Measurements from ENCODE around the gene KCTD17. TPM values are rescaled to one million over a fixed set of nuclear protein-coding genes. Genes with fewer than 3 reads are reported as not detected.
A peak's percentile ranks its signal among the peaks of the same experiment; 100 is the strongest.

Gene KCTD17
- total RNA-seq, 1 donor from 2014 or later: 24.2 TPM

DNA sequence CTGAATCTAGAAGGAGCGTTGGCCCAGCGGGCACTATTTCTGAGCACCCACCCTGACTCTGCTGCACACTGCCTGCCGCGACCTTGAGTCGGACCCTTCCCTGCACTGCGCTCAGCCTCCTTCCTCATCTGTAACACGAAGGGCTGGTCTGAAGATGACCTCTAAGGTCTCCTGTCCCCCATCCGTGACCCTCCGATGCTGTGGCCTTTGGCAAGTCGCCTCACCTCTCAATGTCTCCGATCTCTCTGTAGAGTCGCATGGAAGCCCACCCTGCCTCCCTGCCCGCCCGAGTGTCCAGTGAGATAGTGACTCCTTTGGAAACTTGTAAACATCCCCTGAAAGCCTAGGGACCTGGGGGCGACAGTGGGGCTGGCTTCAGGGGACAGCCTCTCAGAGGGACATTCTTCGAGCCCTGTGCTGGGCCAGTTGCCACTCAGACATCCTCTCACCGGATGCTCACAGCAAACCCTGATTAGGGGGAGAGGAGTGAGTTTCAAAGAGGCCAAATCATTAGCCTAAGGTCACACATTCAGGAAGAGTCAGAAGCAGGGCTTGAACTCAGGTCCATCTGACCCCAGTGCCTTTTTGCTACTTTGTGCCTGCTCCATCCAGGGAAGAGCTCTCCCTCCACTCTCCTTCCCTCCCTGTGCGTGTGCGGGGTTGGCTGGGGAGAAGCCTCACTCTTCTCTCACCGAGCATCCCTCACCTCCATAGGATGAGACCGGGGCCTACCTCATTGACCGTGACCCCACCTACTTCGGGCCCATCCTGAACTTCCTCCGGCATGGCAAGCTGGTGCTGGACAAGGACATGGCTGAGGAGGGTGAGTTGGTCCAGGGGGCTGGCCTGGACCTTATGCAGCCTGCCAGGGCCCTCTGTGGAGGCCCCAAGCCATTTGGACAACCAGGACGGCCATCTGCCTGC is 1.1 kb downstream of the KCTD17 start:
- H3K4me1 ChIP-seq: peaks cover 18% of the 10 kb centered on the region
- no peaks in the 10 kb centered on the region for H3K9me3 ChIP-seq
- no peak for DNase-seq
- peak overlapping the region; percentile 65 for H3K4me3 ChIP-seq
- no peaks in the 10 kb centered on the region for H3K27me3 ChIP-seq (ENCODE audit: low read depth)
- H3K27ac ChIP-seq: peak overlapping the region; percentile 49
- intact Hi-C loops (cut with DNase I): no loop called here
- no peak for ATAC-seq
- peaks cover 31% of the 10 kb centered on the region for H3K36me3 ChIP-seq
- TF ChIP-seq, protein P1, sequence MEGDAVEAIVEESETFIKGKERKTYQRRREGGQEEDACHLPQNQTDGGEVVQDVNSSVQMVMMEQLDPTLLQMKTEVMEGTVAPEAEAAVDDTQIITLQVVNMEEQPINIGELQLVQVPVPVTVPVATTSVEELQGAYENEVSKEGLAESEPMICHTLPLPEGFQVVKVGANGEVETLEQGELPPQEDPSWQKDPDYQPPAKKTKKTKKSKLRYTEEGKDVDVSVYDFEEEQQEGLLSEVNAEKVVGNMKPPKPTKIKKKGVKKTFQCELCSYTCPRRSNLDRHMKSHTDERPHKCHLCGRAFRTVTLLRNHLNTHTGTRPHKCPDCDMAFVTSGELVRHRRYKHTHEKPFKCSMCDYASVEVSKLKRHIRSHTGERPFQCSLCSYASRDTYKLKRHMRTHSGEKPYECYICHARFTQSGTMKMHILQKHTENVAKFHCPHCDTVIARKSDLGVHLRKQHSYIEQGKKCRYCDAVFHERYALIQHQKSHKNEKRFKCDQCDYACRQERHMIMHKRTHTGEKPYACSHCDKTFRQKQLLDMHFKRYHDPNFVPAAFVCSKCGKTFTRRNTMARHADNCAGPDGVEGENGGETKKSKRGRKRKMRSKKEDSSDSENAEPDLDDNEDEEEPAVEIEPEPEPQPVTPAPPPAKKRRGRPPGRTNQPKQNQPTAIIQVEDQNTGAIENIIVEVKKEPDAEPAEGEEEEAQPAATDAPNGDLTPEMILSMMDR (IDR thresholded peaks at IDR 0.05): no peak

DNA sequence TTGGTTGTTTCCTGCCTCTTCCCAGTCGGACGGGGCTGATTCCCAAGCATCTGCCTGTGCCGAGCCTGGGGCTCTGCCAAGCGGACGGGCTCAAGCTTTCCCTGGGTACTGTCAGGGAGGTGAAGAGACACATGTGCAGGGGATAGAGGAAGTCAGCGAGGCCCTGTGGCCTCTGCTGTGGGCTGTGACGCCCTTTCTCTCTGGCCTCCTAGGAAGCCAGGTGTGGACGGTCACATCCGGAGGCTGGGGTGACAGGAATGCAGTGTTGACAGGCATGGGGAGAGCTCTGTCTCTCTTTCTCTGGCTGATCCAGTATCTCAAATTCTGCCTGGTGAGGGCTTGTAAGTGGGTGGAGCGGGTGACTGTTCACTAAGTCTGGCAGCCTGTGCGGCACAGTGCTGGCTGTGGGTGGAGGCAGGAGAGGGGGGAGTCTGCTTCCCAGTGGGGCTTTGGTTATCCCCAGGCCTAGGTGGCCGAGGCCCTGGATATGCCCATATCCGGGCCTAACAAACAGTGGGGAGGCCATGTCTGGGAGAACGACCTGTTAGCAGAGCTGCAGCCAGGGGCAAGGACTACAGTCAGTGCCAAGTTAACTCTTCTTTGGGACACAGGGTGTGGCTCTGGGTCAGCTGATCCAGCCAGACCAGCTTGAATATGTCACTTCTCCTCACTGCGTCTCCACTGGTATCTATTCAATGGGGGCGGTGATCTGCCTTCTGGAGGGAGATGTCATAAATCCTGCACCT is 1.9 kb downstream of the KCTD17 start:
- peaks cover 37% of the 10 kb centered on the region for H3K36me3 ChIP-seq
- no peak overlapping the region for H3K27ac ChIP-seq
- DNase-seq (no peak), ATAC-seq (no peak)
- peaks cover 18% of the 10 kb centered on the region for H3K4me1 ChIP-seq
- H3K9me3 ChIP-seq: no peaks in the 10 kb centered on the region
- no peak overlapping the region for H3K4me3 ChIP-seq
- TF ChIP-seq, protein P1 (IDR thresholded peaks at IDR 0.05): no peak
- intact Hi-C loops (cut with DNase I): no loop called here
- no peaks in the 10 kb centered on the region for H3K27me3 ChIP-seq (ENCODE audit: low read depth)

DNA sequence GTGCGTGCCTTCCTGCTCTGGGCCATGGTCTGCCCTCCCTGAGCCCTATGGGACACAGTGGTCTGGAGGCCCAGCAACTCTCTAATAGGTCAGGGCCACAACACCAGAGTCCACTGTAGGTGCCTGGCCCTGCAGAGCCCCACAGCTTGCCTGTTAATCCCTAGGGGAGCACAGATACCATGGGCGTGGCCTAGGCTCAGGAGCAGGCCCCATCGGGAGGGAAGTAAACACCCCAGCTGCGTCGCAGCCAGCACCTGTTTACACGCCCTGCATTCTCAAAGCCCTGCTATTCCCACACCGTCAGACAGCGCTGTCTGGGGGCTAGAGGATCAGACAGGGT is 2.5 kb downstream of the KCTD17 start:
- DNase-seq: no peak
- intact Hi-C loops (cut with DNase I): no loop called here

DNA sequence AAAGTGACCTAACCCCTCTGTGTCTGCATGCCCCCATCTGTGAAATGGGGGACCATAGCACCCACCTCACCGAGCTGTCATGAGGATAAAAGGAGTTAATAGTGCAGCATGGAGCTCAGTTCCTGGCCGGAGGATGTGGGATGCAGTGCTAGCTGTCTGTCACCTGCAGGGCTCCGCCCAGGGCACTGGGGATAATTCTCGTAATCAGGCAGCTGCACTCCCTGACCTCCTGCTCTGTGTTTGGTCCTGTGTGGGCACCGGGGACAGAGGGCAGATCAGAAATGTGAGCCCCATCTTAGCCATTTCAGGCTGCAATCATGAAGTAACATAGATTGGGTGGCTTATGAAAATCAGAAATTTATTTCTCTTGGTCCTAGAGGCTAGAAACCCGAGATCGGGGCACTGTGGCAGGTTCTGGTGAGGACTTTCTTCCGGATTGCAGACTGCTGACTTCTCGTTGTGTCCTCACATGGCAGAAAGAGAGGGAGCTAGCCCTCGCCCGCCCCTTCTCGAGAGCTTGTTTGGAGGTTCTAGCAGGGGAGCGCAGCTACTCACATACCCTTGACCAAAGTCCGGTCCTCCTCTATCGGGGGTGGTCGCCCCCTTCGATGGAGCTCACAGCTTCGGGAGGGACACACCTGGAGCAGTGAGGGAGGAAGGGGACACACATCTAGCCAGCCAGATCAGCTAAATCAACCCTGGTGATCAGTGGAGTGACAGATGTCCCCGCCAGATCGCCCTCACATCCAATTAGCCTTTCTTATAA is 3.2 kb downstream of the KCTD17 start:
- intact Hi-C loops (cut with DNase I): no loop called here
- Histone ChIP-seq H3K27ac (no peak overlapping the region), H3K27me3 (ENCODE audit: low read depth) (no peaks in the 10 kb centered on the region), H3K4me1 (peaks cover 18% of the 10 kb centered on the region), H3K9me3 (no peaks in the 10 kb centered on the region), H3K36me3 (peaks cover 41% of the 10 kb centered on the region), H3K4me3 (no peak overlapping the region)
- TF ChIP-seq, protein P1 (IDR thresholded peaks at IDR 0.05): no peak
- no peak for ATAC-seq
- DNase-seq: no peak

More for the DNA sequence above, 2.5 kb downstream of the KCTD17 start:
- peaks cover 41% of the 10 kb centered on the region for H3K36me3 ChIP-seq
- H3K4me1 ChIP-seq: peaks cover 18% of the 10 kb centered on the region
- no peaks in the 10 kb centered on the region for H3K9me3 ChIP-seq
- ATAC-seq: no peak
- H3K27ac ChIP-seq: no peak overlapping the region
- no peaks in the 10 kb centered on the region for H3K27me3 ChIP-seq (ENCODE audit: low read depth)
- no peak overlapping the region for H3K4me3 ChIP-seq
- TF ChIP-seq, protein P1 (IDR thresholded peaks at IDR 0.05): no peak

DNA sequence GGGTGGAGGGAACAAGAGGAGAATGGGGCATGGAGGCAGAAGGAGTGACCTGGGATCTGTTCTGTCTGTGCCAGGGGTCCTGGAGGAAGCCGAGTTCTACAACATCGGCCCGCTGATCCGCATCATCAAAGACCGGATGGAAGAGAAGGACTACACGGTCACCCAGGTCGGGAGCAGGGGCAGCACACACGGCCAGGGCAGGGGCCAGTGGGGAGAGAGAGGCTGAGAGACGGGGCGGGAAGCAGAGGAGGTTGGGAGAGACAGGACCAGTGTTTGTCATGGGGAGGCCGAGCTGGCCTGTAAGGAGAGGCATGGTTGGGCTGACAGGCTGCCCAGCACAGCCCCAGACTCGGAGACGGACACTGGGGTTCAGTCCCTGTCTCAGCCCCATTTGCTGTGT is 4.7 kb downstream of the KCTD17 start:
- H3K27me3 ChIP-seq (ENCODE audit: low read depth): no peaks in the 10 kb centered on the region
- H3K4me1 ChIP-seq: peaks cover 12% of the 10 kb centered on the region
- TF ChIP-seq, protein P1 (IDR thresholded peaks at IDR 0.05): no peak
- no peaks in the 10 kb centered on the region for H3K9me3 ChIP-seq
- peaks cover 47% of the 10 kb centered on the region for H3K36me3 ChIP-seq
- ATAC-seq (no peak), DNase-seq (no peak)
- no peak overlapping the region for H3K27ac ChIP-seq
- no peak overlapping the region for H3K4me3 ChIP-seq
- intact Hi-C loops (cut with DNase I): no loop called here
